ENCODE measurements around the gene ARVCF.

The ARVCF gene

GRCh38 chr22:19987394-19988306 lies 29.0 kb downstream of the ARVCF start:
- no peak for DNase-seq (ENCODE audit: low read depth, low spot score)

GRCh38 chr22:19986410-19987341 lies 29.9 kb downstream of the ARVCF start:
- peak; percentile 69 for DNase-seq (ENCODE audit: low read depth, low spot score)

- no peak for DNase-seq (ENCODE audit: low read depth, low spot score)
These were observed 30.6 kb downstream of the ARVCF start for GRCh38 chr22:19986011-19986409.

GRCh38 chr22:19984851-19985811 lies 31.5 kb downstream of the ARVCF start:
- DNase-seq (ENCODE audit: low read depth, low spot score) = no peak

- no peak for DNase-seq (ENCODE audit: low read depth, low spot score)
These were observed 32.3 kb downstream of the ARVCF start for GRCh38 chr22:19984201-19984753.

- DNase-seq (ENCODE audit: low read depth, low spot score) = no peak
These were observed 32.9 kb downstream of the ARVCF start for GRCh38 chr22:19983741-19984140.

- DNase-seq (ENCODE audit: low read depth, low spot score) = no peak
These were observed 33.5 kb downstream of the ARVCF start for GRCh38 chr22:19982991-19983578.

GRCh38 chr22:19981961-19982920 lies 34.4 kb downstream of the ARVCF start:
- no peak for DNase-seq (ENCODE audit: low read depth, low spot score)

- no peak for DNase-seq (ENCODE audit: low read depth, low spot score)
These were observed 35.3 kb downstream of the ARVCF start for GRCh38 chr22:19981171-19981960.

GRCh38 chr22:19980766-19981165 lies 35.9 kb downstream of the ARVCF start:
- DNase-seq (ENCODE audit: low read depth, low spot score) = no peak

GRCh38 chr22:19979712-19980493 lies 36.7 kb downstream of the ARVCF start:
- no peak for DNase-seq (ENCODE audit: low read depth, low spot score)

- DNase-seq (ENCODE audit: low read depth, low spot score) = no peak
These were observed 37.9 kb downstream of the ARVCF start for GRCh38 chr22:19978748-19979147.

GRCh38 chr22:19977296-19978243 lies 39.1 kb downstream of the ARVCF start:
- DNase-seq (ENCODE audit: low read depth, low spot score) = no peak

GRCh38 chr22:19976671-19977070 lies 40.0 kb downstream of the ARVCF start:
- DNase-seq (ENCODE audit: low read depth, low spot score) = no peak

- DNase-seq (ENCODE audit: low read depth, low spot score) = no peak
These were observed 41.0 kb downstream of the ARVCF start for GRCh38 chr22:19975707-19976035.

- no peak for DNase-seq (ENCODE audit: low read depth, low spot score)
These were observed 41.5 kb downstream of the ARVCF start for GRCh38 chr22:19974935-19975706.
